BE2C (cell line): Measurements from ENCODE around the gene ELAVL1.

Experiments used
- DNase-seq: peaks from one replicate; pipeline ENCODE4 v3.0.0-alpha.2; 2020
- H3K27me3 ChIP-seq: fragments of 250-450 bp; sonication (Bioruptor Pico); 2 replicates; pipeline ENCODE4 v1.5.1; 2020; ENCODE audit warnings: mild to moderate bottlenecking
- H3K36me3 ChIP-seq: fragments of 250-450 bp; sonication (Bioruptor Pico); 2 replicates; pipeline ENCODE4 v1.5.1; 2020; ENCODE audit warnings: mild to moderate bottlenecking
- H3K4me1 ChIP-seq: fragments of 250-450 bp; sonication (Bioruptor Pico); 2 replicates; pipeline ENCODE4 v1.5.1; 2020
- H3K4me3 ChIP-seq: 2 replicates; pipeline ENCODE4 v1.5.1; 2011; ENCODE audit warnings: low read depth, low read length
- H3K9me3 ChIP-seq: fragments of 250-450 bp; sonication (Bioruptor Pico); 2 replicates; pipeline ENCODE4 v1.5.1; 2020
- TF ChIP-seq, protein P1 (sequence below): IDR thresholded peaks from 2 replicates; pipeline ENCODE4 v1.5.1; 2012; ENCODE audit warnings: mild to moderate bottlenecking, low read depth, low read length

Gene ELAVL1

DNA sequence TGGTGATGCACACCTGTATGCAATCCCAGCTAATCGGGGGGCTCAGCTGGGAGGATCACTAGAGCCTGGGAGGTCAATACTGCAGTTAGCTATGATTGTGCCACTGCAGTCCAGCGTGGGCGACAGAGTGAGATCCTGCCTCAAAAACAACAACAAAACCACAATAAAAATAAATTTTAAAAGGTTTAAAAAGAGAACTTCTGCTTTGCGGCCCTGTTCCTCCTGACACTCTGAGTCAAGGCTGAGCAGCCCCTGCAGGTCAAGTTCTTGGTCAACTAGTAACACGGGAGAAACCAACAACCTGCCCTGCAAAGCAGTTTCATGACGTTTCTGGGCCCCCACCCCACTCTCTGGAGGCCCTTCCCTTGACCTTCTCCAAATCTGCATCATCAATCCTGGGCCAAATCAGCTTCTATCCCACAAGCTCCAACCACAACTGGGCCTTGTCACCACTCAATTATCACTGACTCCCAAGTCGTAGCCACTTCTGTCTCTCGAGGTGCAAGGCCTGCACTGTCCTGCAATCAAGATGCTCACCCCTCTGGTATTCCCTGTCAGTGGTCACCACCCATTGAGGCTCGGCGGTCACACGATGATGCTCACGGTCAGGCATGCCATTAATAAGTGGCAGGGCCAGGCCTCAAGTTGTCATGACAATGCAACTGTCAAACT, 7.5 kb downstream of the ELAVL1 start:
- no peaks in the 10 kb centered on the region; the same call in 1 of the 2 replicates for H3K4me1 ChIP-seq
- no peak overlapping the region for H3K4me3 ChIP-seq
- no peak for DNase-seq
- peaks cover 36% of the 10 kb centered on the region for H3K36me3 ChIP-seq
- no peaks in the 10 kb centered on the region for H3K27me3 ChIP-seq
- TF ChIP-seq, protein P1, sequence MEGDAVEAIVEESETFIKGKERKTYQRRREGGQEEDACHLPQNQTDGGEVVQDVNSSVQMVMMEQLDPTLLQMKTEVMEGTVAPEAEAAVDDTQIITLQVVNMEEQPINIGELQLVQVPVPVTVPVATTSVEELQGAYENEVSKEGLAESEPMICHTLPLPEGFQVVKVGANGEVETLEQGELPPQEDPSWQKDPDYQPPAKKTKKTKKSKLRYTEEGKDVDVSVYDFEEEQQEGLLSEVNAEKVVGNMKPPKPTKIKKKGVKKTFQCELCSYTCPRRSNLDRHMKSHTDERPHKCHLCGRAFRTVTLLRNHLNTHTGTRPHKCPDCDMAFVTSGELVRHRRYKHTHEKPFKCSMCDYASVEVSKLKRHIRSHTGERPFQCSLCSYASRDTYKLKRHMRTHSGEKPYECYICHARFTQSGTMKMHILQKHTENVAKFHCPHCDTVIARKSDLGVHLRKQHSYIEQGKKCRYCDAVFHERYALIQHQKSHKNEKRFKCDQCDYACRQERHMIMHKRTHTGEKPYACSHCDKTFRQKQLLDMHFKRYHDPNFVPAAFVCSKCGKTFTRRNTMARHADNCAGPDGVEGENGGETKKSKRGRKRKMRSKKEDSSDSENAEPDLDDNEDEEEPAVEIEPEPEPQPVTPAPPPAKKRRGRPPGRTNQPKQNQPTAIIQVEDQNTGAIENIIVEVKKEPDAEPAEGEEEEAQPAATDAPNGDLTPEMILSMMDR: no peak
- H3K9me3 ChIP-seq: no peaks in the 10 kb centered on the region

DNA sequence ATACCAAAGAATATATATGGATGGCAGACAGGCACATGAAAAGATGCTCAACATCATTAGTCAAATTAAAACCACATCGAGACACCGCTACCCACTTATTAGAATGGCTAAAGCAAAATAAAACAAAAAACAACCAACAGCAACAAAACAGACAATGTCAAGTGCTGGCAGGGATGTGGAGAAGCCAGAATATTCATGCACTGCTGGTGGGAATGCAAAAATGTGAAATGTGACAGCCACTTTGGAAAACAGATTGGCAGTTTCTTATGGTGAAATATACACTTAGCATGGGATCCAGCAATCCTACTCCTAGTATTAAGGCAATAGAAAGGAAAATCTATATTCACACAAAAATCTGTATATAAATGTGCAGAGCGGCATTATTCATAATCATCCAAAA, 8.6 kb downstream of the ELAVL1 start:
- H3K9me3 ChIP-seq: no peaks in the 10 kb centered on the region
- DNase-seq: no peak
- TF ChIP-seq, protein P1: no peak
- peaks cover 36% of the 10 kb centered on the region for H3K36me3 ChIP-seq
- H3K4me1 ChIP-seq: no peaks in the 10 kb centered on the region
- no peaks in the 10 kb centered on the region for H3K27me3 ChIP-seq
- H3K4me3 ChIP-seq: no peak overlapping the region

DNA sequence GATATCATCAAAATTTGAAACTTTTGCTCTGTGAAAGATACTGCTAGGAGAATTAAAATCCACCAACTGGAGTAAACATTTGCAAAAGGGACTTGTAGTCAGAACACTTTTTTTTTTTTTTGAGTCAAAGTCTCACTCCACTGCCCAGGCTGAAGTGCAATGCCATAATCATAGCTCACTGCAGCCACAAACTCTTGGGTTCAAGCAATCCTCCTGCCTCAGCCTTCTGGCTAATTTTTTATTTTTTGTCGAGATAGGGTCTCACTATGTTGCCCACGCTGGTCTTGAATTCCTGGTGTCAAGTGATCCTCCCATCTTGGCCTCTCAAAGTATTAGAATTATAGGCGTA, 9.7 kb downstream of the ELAVL1 start:
- H3K4me3 ChIP-seq: no peak overlapping the region
- no peaks in the 10 kb centered on the region for H3K9me3 ChIP-seq
- no peak for DNase-seq
- H3K27me3 ChIP-seq: no peaks in the 10 kb centered on the region
- TF ChIP-seq, protein P1: no peak
- peaks cover 37% of the 10 kb centered on the region for H3K36me3 ChIP-seq
- H3K4me1 ChIP-seq: no peaks in the 10 kb centered on the region

DNA sequence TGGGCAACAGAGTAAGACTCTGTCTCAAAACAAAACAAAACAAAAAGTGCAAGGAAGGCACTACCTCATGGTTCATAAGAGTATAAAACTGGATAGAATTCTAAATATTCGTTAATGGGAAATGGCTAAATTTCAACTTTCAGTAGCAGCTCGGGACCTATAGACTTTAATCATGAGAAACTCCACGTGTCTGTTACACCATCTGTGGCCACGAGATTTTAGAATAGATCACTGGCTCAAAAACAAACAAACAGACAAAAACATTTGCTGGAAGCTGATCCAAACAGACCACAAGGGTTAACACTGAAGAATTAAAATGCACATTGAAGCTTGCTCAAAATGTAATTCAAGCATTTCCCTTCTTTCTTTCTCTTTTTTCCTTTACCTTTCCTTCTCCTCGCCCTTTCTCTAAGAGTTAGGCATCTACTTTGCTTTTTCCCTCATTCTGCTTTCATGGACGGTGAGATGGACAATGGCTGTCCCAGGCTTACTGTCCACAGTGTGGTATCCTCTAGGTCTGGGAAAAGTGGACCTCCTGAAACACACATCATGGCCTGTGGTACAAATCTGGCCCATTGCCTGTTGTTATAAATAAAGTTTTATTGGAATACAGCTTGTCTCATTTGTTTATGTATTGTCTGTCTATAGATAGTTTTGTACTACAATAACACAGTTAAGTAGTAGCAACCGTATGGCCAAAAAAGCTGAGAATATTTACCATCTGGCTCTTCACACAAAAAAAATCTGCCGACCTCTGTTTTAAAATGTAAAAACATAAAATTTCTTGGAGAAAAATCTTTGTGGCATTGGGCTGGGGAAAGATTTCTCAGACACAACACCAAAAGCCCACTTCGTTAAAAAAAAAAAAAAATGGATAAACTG, 10.3 kb downstream of the ELAVL1 start:
- no peaks in the 10 kb centered on the region for H3K9me3 ChIP-seq
- no peak overlapping the region for H3K4me3 ChIP-seq
- H3K36me3 ChIP-seq: peaks cover 39% of the 10 kb centered on the region
- no peaks in the 10 kb centered on the region for H3K4me1 ChIP-seq
- TF ChIP-seq, protein P1: no peak
- no peak for DNase-seq
- no peaks in the 10 kb centered on the region for H3K27me3 ChIP-seq

DNA sequence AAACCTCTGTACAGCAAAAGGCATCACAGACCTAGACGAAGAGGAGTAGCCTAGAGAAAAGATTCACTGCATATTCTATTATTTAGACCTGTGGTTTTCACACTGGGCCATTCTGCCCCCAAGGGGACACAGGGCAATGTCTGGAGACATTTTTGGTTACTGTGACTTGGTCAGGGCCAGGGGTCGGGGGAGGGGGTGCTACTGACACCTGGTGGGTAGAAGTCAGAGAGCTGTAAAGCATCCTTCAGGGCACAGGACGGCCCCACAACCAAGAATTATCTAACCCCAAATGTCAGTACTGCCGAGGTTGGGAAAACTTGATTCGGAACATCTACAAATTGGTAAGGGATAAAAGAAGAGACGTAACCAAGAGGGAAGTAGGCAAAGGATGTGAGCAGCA, 11.3 kb downstream of the ELAVL1 start:
- no peak for DNase-seq
- H3K27me3 ChIP-seq: no peaks in the 10 kb centered on the region
- peaks cover 39% of the 10 kb centered on the region for H3K36me3 ChIP-seq
- H3K4me3 ChIP-seq: no peak overlapping the region
- TF ChIP-seq, protein P1: peak; percentile 13; the same call in 1 of the 2 replicates
- no peaks in the 10 kb centered on the region for H3K9me3 ChIP-seq
- no peaks in the 10 kb centered on the region for H3K4me1 ChIP-seq

DNA sequence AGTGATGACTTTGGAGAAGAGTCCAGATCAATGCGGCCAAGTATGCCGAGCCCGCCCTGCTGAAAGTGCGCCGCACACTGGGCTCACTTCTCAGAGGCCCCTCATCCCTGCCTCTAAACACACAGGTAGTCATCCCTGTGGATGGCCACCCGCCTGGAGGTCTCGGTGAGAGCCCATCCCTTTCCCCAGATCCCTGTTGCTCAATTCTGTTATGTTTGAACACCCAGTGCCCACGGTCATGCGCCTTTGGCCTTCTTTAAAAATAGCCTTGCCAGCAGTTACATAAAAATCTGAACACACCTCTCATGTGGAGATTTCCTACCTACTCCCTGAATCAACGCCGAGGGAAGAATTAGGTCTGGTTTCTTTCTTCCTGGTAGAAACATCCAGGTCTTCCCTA, 11.9 kb downstream of the ELAVL1 start:
- Histone ChIP-seq H3K36me3 (peaks cover 39% of the 10 kb centered on the region), H3K9me3 (no peaks in the 10 kb centered on the region), H3K4me1 (no peaks in the 10 kb centered on the region), H3K4me3 (no peak overlapping the region), H3K27me3 (no peaks in the 10 kb centered on the region)
- TF ChIP-seq, protein P1: no peak
- no peak for DNase-seq
